K562 (cell line): ENCODE measurements around the gene GLTP. TPM values are rescaled to one million over a fixed set of nuclear protein-coding genes. Genes with fewer than 3 reads are reported as not detected.

ENCODE experiments used
- CREM ChIP-seq: IDR thresholded peaks from 2 replicates; pipeline ENCODE4 v1.6.1; 2014; ENCODE audit warnings: antibody characterized with exemption, low read depth
- HCFC1 ChIP-seq: IDR thresholded peaks from 2 replicates; pipeline ENCODE4 v1.6.1; 2012; ENCODE audit warnings: low read depth, low read length, improper control_type of control experiment
- KLF1 ChIP-seq: fragments of 450-650 bp; IDR thresholded peaks from 2 replicates; pipeline ENCODE4 v1.6.1; 2016; ENCODE audit warnings: missing genetic modification characterization, missing compliant biosample characterization
- L3MBTL2 ChIP-seq: fragments of 450-650 bp; IDR thresholded peaks from 2 replicates; pipeline ENCODE4 v1.6.1; 2016; ENCODE audit warnings: mild to moderate bottlenecking, moderate library complexity
- MTA3 ChIP-seq: fragments of 450-650 bp; formaldehyde crosslinking; IDR thresholded peaks from 2 replicates; pipeline ENCODE4 v1.6.1; 2017; ENCODE audit warnings: mild to moderate bottlenecking, borderline replicate concordance
- NFYB ChIP-seq: IDR thresholded peaks from 2 replicates; pipeline ENCODE4 v1.6.1; 2011; ENCODE audit warnings: mild to moderate bottlenecking, moderate library complexity; ENCODE audit not compliant: insufficient read length; ENCODE audit errors: extremely low read depth
- POLR2G ChIP-seq: fragments of 200-400 bp; formaldehyde crosslinking; IDR thresholded peaks from 2 replicates; pipeline ENCODE4 v1.6.1; 2017; ENCODE audit warnings: low read depth, mild to moderate bottlenecking, antibody characterized with exemption, low read length, moderate library complexity
- RHOXF2B ChIP-seq: fragments of 250-450 bp; sonication (Bioruptor Pico); conservative IDR thresholded peaks from 2 replicates; pipeline ENCODE4 v1.5.1; 2021
- SIRT6 ChIP-seq: IDR thresholded peaks from one replicate; pipeline ENCODE4 v1.6.1; 2012; ENCODE audit warnings: low read depth, mild to moderate bottlenecking, control low read depth, inconsistent platforms, low read length, moderate library complexity
- ZBTB33 ChIP-seq: sonication (generic); formaldehyde crosslinking; IDR thresholded peaks from 2 replicates; pipeline ENCODE4 v1.8.1; 2023; ENCODE audit warnings: mild to moderate bottlenecking, missing genetic modification reagents
- ZNF124 ChIP-seq: sonication (generic); formaldehyde crosslinking; IDR thresholded peaks from 2 replicates; pipeline ENCODE4 v1.8.1; 2022; ENCODE audit warnings: missing genetic modification reagents
- ZNF239 ChIP-seq: fragments of 250-450 bp; sonication (Bioruptor Pico); IDR thresholded peaks from 2 replicates; pipeline ENCODE4 v1.4.0; 2020; ENCODE audit warnings: mild to moderate bottlenecking
- ZNF3 ChIP-seq: fragments of 250-450 bp; sonication (Bioruptor Pico); IDR thresholded peaks from 2 replicates; pipeline ENCODE4 v1.5.0; 2021; ENCODE audit warnings: mild to moderate bottlenecking, moderate library complexity
- polyA plus RNA-seq, 8 experiments: library from polyadenylated mRNA; depleted of rRNA in 4 of 8; stranded (reverse) in 5 of 8; unstranded in 3 of 8; fragments of >200 nt; fragmentation: Nextera tagmentation in 2 of 8; fragmentation: Illumina TruSeq in 1 of 8; extraction: Ambion mirVana in 2 of 8; extraction: Trizol in 1 of 8; gene quantifications; 2 replicates each; pipeline versions ENCODE4 v1.2.1 to v1.2.3, GENCODE V29; 2011 to 2014; ENCODE audit warnings: inconsistent platforms in 1 of 8, missing spikeins in 1 of 8
- total RNA-seq, 7 experiments: library from RNA; depleted of rRNA in 6 of 7; stranded (reverse); fragments of >200 nt in 6 of 7; fragmentation: Illumina TruSeq in 2 of 7; extraction: Trizol in 2 of 7; gene quantifications; 2 replicates each; pipeline versions ENCODE4 v1.2.1 to v1.2.3, GENCODE V29; 2011 to 2021; ENCODE audit warnings: low replicate concordance in 1 of 7
- TF ChIP-seq, protein P1 (sequence below): sonication (generic); formaldehyde crosslinking; IDR thresholded peaks from 2 replicates; pipeline ENCODE4 v1.8.0; 2022; ENCODE audit warnings: missing genetic modification reagents, mild to moderate bottlenecking, moderate library complexity, borderline replicate concordance
- TF ChIP-seq, protein P2 (sequence below): fragments of 250-450 bp; sonication (Bioruptor Pico); IDR thresholded peaks from 2 replicates; pipeline ENCODE4 v1.5.0; 2021

GLTP gene
- total and polyA plus RNA-seq, 9 of the 15 experiments (the other 6 are each of a cell fraction or from before 2014, with no cell fraction given), result 4.4 to 8.3 (median 6.1) TPM

GRCh38 chr12:109910969-109911348, 30.6 kb upstream of the GLTP start (continued):
- TF ChIP-seq ZBTB33, result peak; percentile 97
- TF ChIP-seq MTA3, result no peak
- TF ChIP-seq CREM, result peak; percentile 54; the same call in 1 of the 2 replicates
- TF ChIP-seq L3MBTL2, result peak; percentile 77
- TF ChIP-seq HCFC1, result peak; percentile 43
- no peak for TF ChIP-seq RHOXF2B (CRISPR knock-in tag)
- no peak for TF ChIP-seq ZNF124 (CRISPR knock-in tag)
- TF ChIP-seq NFYB, result no peak
- TF ChIP-seq KLF1 (tag), result peak; percentile 99
- TF ChIP-seq, protein P1, sequence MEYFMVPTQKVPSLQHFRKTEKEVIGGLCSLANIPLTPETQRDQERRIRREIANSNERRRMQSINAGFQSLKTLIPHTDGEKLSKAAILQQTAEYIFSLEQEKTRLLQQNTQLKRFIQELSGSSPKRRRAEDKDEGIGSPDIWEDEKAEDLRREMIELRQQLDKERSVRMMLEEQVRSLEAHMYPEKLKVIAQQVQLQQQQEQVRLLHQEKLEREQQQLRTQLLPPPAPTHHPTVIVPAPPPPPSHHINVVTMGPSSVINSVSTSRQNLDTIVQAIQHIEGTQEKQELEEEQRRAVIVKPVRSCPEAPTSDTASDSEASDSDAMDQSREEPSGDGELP (CRISPR knock-in tag), result peak; percentile 74; the same call in 1 of the 2 replicates
- no peak for TF ChIP-seq ZNF239
- TF ChIP-seq ZNF3, result no peak
- TF ChIP-seq, protein P2, sequence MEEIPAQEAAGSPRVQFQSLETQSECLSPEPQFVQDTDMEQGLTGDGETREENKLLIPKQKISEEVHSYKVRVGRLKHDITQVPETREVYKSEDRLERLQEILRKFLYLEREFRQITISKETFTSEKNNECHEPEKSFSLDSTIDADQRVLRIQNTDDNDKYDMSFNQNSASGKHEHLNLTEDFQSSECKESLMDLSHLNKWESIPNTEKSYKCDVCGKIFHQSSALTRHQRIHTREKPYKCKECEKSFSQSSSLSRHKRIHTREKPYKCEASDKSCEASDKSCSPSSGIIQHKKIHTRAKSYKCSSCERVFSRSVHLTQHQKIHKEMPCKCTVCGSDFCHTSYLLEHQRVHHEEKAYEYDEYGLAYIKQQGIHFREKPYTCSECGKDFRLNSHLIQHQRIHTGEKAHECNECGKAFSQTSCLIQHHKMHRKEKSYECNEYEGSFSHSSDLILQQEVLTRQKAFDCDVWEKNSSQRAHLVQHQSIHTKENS (CRISPR knock-in tag), result no peak
- no peak for TF ChIP-seq SIRT6
- peak; percentile 43; the same call in 1 of the 2 replicates for TF ChIP-seq POLR2G
